Thoracic aorta (tissue), 2 donors: ENCODE data around the gene CYGB. TPM values are rescaled to one million over a fixed set of nuclear protein-coding genes. Genes with fewer than 3 reads are reported as not detected.
A peak's percentile ranks its signal among the peaks of the same experiment; 100 is the strongest.
"Not testable (repeated sequence)": the region's sequence is repeated elsewhere in the genome, so short reads cannot be mapped to it uniquely, and the experiment has no call there.

Source experiments
- ATAC-seq: fragments of 150-250 bp; one replicate; pipeline ENCODE4 v1.8.0; 2017; ENCODE audit warnings: low read depth; ENCODE audit not compliant: insufficient number of reproducible peaks, low FRiP score
- DNase-seq: peaks from one replicate; pipeline ENCODE4 v3.0.0-alpha.2; 2020; ENCODE audit warnings: low spot score
- H3K27ac ChIP-seq, 2 donors: fragments of 200-600 bp; sonication (generic); 1 replicate in 1 of 2; 2 replicates in 1 of 2; pipeline ENCODE4 v1.5.1; 2016; ENCODE audit warnings: mild to moderate bottlenecking in 2 of 2, moderate library complexity in 2 of 2
- H3K27me3 ChIP-seq: fragments of 200-600 bp; sonication (generic); replicated peaks from 2 replicates; pipeline ENCODE4 v1.6.0; 2016; ENCODE audit warnings: mild to moderate bottlenecking; ENCODE audit not compliant: insufficient read depth
- H3K36me3 ChIP-seq: fragments of 200-600 bp; sonication (generic); one replicate; pipeline ENCODE4 v1.5.1; 2016
- H3K4me1 ChIP-seq, 2 donors: fragments of 200-600 bp; sonication (generic); 1 replicate in 1 of 2; 2 replicates in 1 of 2; pipeline versions ENCODE4 v1.5.1 to v1.6.0; 2016; ENCODE audit warnings: low read depth in 2 of 2, mild to moderate bottlenecking in 1 of 2; ENCODE audit not compliant: control insufficient read depth in 1 of 2
- H3K4me3 ChIP-seq: fragments of 200-600 bp; sonication (generic); 2 replicates; pipeline ENCODE4 v1.5.1; 2016; ENCODE audit warnings: mild to moderate bottlenecking
- H3K9me3 ChIP-seq: fragments of 200-600 bp; sonication (generic); 2 replicates; pipeline ENCODE4 v1.5.1; 2016
- CTCF ChIP-seq: fragments of 200-600 bp; sonication (generic); IDR thresholded peaks from one replicate; pipeline ENCODE4 v1.5.1; 2019; ENCODE audit warnings: antibody characterized with exemption
- total RNA-seq, 2 donors: library from RNA; depleted of rRNA; stranded (reverse); fragments of >200 nt; gene quantifications; one replicate each; pipeline versions ENCODE4 v1.1.0 to v1.2.3, GENCODE V29; 2016

CYGB gene
- total RNA-seq, 2 donors from 2014 or later = 8.3 to 17.7 TPM

GRCh38 chr17:76521262-76521661 lies 16.2 kb downstream of the CYGB start:
- Histone ChIP-seq H3K9me3 (no peaks in the 10 kb centered on the region), H3K4me1 (no peaks in the 10 kb centered on the region), H3K27ac (no peak overlapping the region), H3K36me3 (no peaks in the 10 kb centered on the region), H3K4me3 (no peak overlapping the region), H3K27me3 (no peaks in the 10 kb centered on the region)
- ATAC-seq (no peak), DNase-seq (no peak)
- no peak for TF ChIP-seq CTCF

GRCh38 chr17:76519048-76519966 lies 18.2 kb downstream of the CYGB start:
- Histone ChIP-seq H3K27ac (no peak overlapping the region), H3K9me3 (no peaks in the 10 kb centered on the region), H3K4me1 (peaks cover 3 to 6% of the 10 kb centered on the region in 2 donors), H3K27me3 (no peaks in the 10 kb centered on the region), H3K36me3 (no peaks in the 10 kb centered on the region), H3K4me3 (no peak overlapping the region)
- DNase-seq (no peak), ATAC-seq (no peak)
- no peak for TF ChIP-seq CTCF

DNA sequence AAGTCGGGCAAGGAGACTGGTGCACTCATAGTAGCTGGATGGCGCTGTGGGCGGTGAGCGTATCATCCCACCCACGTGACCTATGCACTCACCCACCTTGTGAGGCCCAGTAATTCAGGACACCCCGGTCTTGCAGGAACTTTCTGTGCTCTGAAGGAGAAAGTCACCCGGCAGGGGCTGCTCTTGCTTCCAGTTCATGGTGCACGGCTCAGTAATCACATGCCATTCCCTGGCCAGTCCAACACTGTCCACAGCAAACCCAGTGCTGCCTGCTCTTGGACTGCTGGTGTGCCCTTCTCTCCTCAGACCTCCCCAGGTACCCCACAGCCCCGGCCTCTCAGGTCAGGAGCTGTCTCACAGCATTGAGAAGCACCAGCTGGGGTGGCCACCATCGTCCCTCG lies 19.9 kb downstream of the CYGB start:
- ATAC-seq (no peak), DNase-seq (no peak)
- no peaks in the 10 kb centered on the region for H3K9me3 ChIP-seq
- TF ChIP-seq CTCF = no peak
- no peak overlapping the region for H3K27ac ChIP-seq
- no peaks in the 10 kb centered on the region for H3K36me3 ChIP-seq
- no peaks in the 10 kb centered on the region for H3K27me3 ChIP-seq
- no peak overlapping the region for H3K4me3 ChIP-seq
- peaks cover 3 to 6% of the 10 kb centered on the region in 2 donors for H3K4me1 ChIP-seq

- H3K4me3 ChIP-seq = peak overlapping the region; percentile 64
Observed at GRCh38 chr17:76515274-76515949, 22.1 kb downstream of the CYGB start.

DNA sequence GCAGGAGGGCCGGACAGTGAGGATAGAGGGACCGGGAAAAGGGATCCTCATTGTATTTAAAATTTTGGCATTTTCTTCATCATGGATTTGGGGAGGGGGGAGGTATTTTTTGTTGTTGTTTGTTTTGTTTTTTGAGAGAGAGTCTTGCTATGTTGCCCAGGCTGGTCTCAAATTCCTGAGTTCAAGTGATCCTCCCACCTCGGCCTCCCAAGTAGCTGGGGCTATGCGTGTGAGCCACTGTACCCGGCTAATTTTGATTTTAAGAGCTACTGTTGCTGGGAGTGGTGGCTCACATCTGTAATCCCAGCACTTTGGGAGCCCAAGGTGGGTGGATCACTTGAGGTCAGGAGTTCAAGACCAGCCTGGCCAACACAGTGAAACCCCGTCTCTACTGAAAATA lies 23.2 kb downstream of the CYGB start:
- DNase-seq, H3K4me1 ChIP-seq, ATAC-seq, H3K27me3 ChIP-seq, H3K36me3 ChIP-seq, H3K27ac ChIP-seq, H3K4me3 ChIP-seq, H3K9me3 ChIP-seq: not testable (repeated sequence)

More at GRCh38 chr17:76515274-76515949, 22.1 kb downstream of the CYGB start:
- Histone ChIP-seq H3K4me1 (peaks cover 3 to 6% of the 10 kb centered on the region in 2 donors), H3K27me3 (no peaks in the 10 kb centered on the region), H3K9me3 (no peaks in the 10 kb centered on the region), H3K27ac (peak overlapping the region; percentile 59 to 77), H3K36me3 (no peaks in the 10 kb centered on the region)
- ATAC-seq (peak; percentile 66), DNase-seq (peak; percentile 72)
- TF ChIP-seq CTCF = no peak
